Jurkat, Clone E6-1 (cell line): Measurements from ENCODE around the gene RNU6-9.
"Not testable (repeated sequence)": the region's sequence is repeated elsewhere in the genome, so short reads cannot be mapped to it uniquely, and the experiment has no call there.

Experiments used
- DNase-seq: peaks from one replicate; pipeline ENCODE4 v3.0.0-alpha.2; 2011; ENCODE audit warnings: low read depth, low spot score
- H3K4me3 ChIP-seq: 2 replicates; pipeline ENCODE4 v1.5.1; 2011; ENCODE audit warnings: mild to moderate bottlenecking, low read length, control low read depth, moderate library complexity

RNU6-9 gene

GRCh38 chr19:873561-874041 is 19.7 kb upstream of the RNU6-9 start:
- DNase-seq, result no peak
- H3K4me3 ChIP-seq, result no peak overlapping the region

GRCh38 chr19:875265-875879 is 17.9 kb upstream of the RNU6-9 start:
- DNase-seq, result no peak
- H3K4me3 ChIP-seq, result no peak overlapping the region

- no peak for DNase-seq
- no peak overlapping the region for H3K4me3 ChIP-seq
Measured at GRCh38 chr19:876089-876488, 17.2 kb upstream of the RNU6-9 start.

GRCh38 chr19:876780-877314 is 16.4 kb upstream of the RNU6-9 start:
- no peak overlapping the region for H3K4me3 ChIP-seq
- no peak for DNase-seq

GRCh38 chr19:877992-878660 is 15.2 kb upstream of the RNU6-9 start:
- DNase-seq, H3K4me3 ChIP-seq: not testable (repeated sequence)

- not testable (repeated sequence) for H3K4me3 ChIP-seq, DNase-seq
Measured at GRCh38 chr19:878751-879561, 14.3 kb upstream of the RNU6-9 start.

GRCh38 chr19:879711-880438 is 13.4 kb upstream of the RNU6-9 start:
- H3K4me3 ChIP-seq, result no peak overlapping the region
- DNase-seq, result no peak

GRCh38 chr19:881385-882071 is 11.8 kb upstream of the RNU6-9 start:
- no peak overlapping the region for H3K4me3 ChIP-seq
- no peak for DNase-seq

- H3K4me3 ChIP-seq, result no peak overlapping the region
- DNase-seq, result no peak
Measured at GRCh38 chr19:882871-883497, 10.3 kb upstream of the RNU6-9 start.

GRCh38 chr19:883661-884211 is 9.5 kb upstream of the RNU6-9 start:
- DNase-seq, result no peak
- no peak overlapping the region for H3K4me3 ChIP-seq

GRCh38 chr19:884420-885211 is 8.7 kb upstream of the RNU6-9 start:
- DNase-seq, result no peak
- H3K4me3 ChIP-seq, result no peak overlapping the region

GRCh38 chr19:885536-886224 is 7.6 kb upstream of the RNU6-9 start:
- DNase-seq, result no peak
- no peak overlapping the region for H3K4me3 ChIP-seq

GRCh38 chr19:887072-887471 is 6.2 kb upstream of the RNU6-9 start:
- DNase-seq, result no peak
- H3K4me3 ChIP-seq, result no peak overlapping the region

GRCh38 chr19:887599-887998 is 5.7 kb upstream of the RNU6-9 start:
- H3K4me3 ChIP-seq, result no peak overlapping the region
- DNase-seq, result no peak

- no peak overlapping the region for H3K4me3 ChIP-seq
- DNase-seq, result no peak
Measured at GRCh38 chr19:888581-889385, 4.5 kb upstream of the RNU6-9 start.
